Choroid plexus epithelial cell (primary cell): ENCODE results near the gene IQUB.

ENCODE experiments used
- DNase-seq: peaks from one replicate; pipeline ENCODE4 v3.0.0-alpha.2; 2010; ENCODE audit warnings: low read depth
- H3K4me3 ChIP-seq: 2 replicates; pipeline ENCODE4 v1.5.1; 2011; ENCODE audit warnings: low read depth, mild to moderate bottlenecking, control low read depth, low read length, moderate library complexity
- TF ChIP-seq, protein P1 (sequence below): conservative IDR thresholded peaks from 2 replicates; pipeline ENCODE4 v1.5.1; 2011; ENCODE audit warnings: low read depth, mild to moderate bottlenecking, control low read depth, inconsistent platforms, low read length, moderate library complexity

IQUB gene

DNA sequence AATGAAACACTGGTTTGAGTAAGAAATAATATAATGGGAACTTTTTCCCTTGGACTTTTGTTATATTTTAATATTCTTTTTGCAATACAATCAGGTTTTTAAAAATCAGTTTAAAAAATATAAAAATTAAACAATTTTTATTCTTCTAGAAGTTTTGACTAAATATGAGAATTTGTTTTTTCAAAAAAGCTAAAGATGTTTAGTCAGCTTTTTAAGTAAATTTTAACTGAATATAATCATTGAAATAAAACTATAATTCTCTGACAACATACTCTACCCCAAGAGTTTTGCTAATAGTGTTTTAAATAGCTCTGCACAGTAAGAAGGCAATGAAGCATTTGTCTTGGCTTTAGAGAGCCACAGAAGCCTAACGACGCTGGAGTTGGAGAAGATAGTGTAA lies 70.5 kb downstream of the IQUB start:
- no peak for DNase-seq
- H3K4me3 ChIP-seq, result no peak overlapping the region
- TF ChIP-seq, protein P1, sequence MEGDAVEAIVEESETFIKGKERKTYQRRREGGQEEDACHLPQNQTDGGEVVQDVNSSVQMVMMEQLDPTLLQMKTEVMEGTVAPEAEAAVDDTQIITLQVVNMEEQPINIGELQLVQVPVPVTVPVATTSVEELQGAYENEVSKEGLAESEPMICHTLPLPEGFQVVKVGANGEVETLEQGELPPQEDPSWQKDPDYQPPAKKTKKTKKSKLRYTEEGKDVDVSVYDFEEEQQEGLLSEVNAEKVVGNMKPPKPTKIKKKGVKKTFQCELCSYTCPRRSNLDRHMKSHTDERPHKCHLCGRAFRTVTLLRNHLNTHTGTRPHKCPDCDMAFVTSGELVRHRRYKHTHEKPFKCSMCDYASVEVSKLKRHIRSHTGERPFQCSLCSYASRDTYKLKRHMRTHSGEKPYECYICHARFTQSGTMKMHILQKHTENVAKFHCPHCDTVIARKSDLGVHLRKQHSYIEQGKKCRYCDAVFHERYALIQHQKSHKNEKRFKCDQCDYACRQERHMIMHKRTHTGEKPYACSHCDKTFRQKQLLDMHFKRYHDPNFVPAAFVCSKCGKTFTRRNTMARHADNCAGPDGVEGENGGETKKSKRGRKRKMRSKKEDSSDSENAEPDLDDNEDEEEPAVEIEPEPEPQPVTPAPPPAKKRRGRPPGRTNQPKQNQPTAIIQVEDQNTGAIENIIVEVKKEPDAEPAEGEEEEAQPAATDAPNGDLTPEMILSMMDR, result no peak

DNA sequence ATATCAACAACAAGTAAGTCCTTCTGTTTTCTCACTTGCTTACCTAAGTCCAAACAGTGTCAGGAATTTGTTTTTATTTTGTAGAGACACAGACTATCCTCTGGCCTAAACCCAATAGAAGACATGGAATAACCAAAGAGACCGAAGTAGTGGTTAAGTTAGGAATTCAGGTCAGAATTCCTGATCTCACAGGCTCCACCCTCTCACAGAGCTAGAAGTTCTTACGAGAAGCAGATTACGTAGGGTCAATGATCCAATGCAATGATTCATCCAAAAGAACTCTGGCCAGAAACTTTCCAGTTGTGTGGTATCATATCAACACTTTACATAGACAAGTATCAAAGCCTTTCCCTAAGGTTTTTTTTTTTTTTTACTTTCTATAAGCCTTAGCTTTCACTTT lies 73.8 kb downstream of the IQUB start:
- peak; percentile 98 for DNase-seq
- H3K4me3 ChIP-seq, result no peak overlapping the region
- TF ChIP-seq, protein P1, result no peak

DNA sequence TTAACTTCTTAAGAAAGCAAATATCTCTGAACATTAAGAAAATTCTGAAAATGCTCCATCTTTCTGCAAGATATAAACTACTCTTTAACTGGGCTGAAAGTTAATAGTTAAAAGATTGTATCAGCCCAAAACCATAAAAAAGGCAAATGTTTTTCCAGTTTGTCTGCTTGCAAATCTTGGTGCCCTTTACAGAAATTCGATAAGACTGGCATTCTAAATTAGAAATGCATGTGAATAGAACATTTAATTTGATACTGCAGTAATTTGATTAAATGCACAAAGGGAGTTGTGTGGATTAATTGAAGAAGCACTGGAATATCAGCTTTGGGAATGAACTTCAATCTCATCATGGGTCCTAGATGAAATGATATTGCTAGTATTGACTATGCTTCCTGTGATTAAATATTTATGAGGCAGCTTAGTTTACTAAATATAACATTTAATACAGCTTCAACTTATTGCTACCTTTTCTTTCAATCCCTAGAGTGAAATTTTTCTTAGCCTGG lies 78.4 kb downstream of the IQUB start:
- TF ChIP-seq, protein P1, result no peak
- H3K4me3 ChIP-seq, result no peak overlapping the region

DNA sequence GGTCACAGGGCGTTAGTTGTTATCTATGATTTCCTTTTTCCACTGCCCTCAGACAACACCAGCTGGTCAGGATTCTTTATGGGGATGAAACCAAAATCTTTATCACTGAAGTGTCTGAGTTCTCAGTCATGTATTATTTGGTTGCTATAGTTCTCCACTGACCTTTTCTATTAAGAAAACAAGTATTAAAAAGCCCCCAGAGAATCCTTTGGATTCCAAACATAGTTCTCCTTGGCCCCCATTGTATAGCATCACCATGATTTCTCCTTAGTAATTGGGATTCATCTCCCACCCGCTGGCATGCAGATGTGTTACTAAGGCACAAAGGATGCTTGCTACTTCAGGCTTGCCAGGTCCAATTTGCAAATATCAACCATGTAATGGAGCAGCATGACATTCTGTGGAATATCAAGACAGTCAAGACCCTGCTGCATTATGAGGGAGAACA lies 94.3 kb downstream of the IQUB start:
- no peak overlapping the region for H3K4me3 ChIP-seq
- no peak for DNase-seq
- TF ChIP-seq, protein P1, result no peak

More for the DNA sequence above, 78.4 kb downstream of the IQUB start:
- DNase-seq, result no peak

DNA sequence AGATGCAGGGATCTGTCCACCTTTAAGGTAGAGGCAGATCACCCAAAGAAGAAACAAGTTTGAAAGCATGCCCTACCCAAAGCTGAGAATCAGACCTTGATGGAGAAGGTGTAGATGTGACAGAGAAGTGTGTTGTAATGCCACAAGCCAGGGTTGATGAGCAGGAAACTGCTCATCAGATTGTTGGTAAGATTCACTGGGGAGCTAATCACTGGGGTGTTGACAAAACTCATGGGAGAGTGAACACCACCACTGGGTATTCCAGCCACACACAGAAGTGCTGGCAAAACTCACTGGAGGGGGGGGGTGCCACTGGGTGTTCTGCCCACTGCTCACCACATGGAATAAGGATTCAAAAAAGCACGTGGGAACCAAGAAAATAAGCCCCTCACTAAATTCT lies 95.2 kb downstream of the IQUB start:
- no peak for DNase-seq
- no peak overlapping the region for H3K4me3 ChIP-seq
- TF ChIP-seq, protein P1, result no peak

DNA sequence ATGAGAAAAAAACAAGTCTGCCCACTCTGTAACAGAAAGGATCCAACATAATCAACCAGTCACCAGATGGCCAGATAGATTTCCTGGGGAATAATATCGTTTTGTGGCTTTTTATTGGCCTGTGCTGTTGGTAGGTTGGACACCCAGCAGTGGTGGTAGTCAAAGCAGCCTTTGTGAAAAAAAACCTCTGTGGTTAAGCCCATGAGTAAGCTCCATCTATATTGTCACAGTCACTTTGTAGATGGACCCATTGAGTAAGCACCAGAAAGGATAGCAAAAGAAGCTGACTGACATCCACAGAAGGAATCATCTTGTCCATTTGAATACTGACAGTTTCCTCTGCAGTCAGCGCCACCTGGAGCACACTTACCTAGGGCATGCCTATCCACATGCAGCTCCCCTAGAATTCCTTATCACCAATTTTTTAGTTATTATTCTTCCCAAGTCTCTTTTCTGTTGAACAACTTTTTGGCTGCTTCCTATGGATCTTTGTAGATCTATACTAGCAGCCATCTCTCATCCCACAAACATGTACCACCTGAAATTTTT lies 96.9 kb downstream of the IQUB start:
- no peak for DNase-seq
- no peak overlapping the region for H3K4me3 ChIP-seq
- TF ChIP-seq, protein P1, result no peak

DNA sequence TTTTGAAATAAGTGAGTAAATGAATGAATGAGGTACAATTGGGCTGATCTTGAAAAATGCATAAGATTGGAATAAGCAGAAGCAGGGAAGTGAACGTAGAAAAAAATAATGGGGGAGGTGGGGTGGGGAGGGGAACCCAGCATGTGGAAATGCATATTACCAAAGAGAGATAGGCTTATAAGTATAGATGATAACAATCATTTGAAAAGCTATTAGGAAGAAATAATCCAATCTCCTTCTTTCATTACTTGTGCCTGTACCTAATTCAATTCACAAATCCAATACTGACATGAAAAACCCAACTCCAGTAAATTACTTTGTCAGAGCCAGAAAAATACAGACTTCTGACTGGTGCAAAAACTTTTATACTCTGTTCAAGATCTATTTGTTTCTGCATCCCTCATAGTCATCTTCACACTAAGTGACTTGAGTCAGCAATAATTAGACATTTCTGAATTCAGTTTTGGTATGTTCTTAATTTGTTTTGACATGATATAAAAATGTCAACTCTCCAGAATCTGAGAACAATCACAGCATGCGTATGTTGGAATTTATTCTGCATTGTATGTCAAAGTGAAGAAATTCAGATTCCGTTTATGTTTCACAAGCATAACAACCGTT lies 99.2 kb downstream of the IQUB start:
- TF ChIP-seq, protein P1, result no peak
- H3K4me3 ChIP-seq, result no peak overlapping the region
- DNase-seq, result no peak
